Hematopoietic multipotent progenitor cell treated with erythropoietin and hydrocortisone succinate and interleukin-3 and kit ligand, for 8 days (in vitro differentiated cells): ENCODE results near the gene KCNK5.

Source experiments
- DNase-seq: peaks from one replicate; pipeline ENCODE4 v3.0.0-alpha.2; 2015

The KCNK5 gene

DNA sequence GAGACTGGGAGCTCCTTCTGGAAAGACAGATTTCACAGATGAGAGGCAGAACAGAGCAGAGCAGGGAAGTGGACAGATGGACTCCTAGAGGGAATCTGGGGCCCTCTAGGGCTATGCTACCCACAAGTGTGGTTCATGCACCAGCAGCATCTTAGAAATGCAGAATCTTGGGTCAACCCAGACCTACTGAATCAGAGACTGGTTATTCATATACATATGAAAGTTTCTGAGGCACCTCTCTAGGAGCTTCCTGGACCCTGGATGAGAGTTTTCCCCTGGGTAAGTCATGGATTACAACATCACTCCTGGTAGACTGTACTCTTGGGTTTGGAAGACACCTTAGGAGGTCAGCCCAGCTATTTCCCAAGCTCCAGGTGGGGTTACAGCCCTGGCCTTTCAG, 58.9 kb downstream of the KCNK5 start:
- no peak for DNase-seq

DNA sequence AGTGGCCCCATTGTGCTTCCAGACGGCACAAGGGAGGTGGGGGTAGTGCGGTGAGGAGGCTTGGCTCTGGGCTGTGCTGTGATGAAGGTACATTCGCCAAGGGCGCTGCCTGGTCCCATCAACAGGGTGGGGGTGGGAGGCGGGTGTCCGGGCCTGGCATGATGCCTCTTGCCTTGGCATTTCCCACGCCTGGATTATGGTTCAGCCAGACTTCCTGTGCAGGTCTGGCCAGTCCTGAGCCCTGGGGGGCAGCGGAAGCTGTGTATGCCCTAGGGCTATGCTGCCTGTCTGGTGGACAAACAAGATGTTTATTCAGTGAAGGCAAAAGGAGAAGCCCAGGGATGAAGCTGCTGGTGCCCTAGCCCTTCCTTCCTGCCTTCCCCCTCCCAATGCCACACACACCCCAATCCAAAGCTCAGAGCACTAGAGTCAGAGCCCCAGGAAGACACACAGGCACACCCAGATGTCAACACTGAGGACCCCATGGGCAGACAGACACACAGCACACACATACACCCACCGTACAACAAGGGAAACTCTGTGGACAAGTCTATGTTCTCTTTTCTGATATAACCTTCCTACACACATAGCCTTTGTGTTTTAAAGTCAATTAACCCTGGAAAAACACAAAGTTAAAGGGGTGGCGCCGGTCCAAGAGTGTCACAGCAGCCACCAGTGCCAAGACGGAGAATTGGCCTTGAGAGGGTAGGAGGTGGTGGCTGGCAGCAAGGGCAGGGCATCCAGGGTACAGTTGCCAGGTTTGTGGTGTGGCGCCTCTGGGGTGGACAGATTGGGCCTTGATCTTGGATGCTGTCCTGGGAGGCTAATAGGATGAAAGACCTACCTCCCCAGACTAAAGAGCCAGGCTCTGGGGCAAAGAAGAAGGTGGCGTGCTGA, 59.6 kb downstream of the KCNK5 start:
- DNase-seq: no peak

DNA sequence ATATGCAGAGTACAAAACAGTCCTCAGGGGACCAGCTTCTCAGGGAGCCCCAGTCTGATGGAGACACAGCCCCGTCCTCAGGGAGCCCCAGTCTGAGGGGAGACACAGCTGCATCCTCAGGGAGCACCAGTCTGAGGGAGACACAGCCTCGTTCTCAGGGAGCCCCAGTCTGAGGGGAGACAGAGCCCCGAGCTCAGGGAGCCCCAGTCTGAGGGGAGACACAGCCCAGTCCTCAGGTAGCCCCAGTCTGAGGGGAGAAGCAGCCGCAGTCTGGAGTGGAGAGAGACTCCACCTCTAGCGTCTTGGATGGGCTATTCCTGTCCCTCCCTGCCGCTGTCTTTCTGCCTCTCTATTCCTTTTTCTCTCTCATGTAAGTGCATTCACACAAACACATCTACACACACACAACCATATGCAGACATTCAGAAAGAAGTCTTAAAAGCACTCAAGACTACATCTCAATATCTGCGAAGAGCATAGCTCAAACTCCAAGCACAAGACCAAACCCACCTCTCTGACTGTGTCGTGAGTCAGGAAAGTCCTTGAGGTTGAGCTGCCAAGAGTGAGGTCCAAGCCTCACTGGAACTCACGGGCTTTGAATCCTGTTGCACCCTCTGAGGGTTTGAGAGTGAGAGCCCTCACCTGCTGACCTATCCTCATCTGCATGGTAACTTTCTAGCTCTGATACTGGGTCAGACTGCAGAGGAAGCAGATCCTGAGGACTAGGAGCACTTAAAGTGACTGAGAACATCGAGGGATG, 61.2 kb downstream of the KCNK5 start:
- no peak for DNase-seq

DNA sequence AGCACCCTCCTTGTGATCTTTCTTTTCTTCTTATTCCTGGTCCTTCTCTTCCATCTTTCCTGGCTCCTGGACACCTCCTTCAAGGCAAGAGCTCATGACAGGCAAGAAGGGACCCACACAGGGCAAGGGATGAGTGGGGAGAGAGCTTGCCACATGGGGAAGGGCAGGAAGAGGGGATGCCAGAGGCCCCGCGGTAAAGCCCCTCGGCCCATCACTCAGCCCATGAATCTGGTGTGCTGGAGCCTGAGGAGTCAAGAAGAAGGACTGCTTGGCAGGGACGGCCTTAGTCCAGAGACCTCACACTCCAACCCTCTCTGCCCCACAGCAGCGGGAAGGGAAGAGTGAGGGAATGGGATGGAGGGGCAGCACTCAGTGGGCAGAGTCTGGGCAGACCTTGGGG, 62.0 kb downstream of the KCNK5 start:
- DNase-seq: no peak

DNA sequence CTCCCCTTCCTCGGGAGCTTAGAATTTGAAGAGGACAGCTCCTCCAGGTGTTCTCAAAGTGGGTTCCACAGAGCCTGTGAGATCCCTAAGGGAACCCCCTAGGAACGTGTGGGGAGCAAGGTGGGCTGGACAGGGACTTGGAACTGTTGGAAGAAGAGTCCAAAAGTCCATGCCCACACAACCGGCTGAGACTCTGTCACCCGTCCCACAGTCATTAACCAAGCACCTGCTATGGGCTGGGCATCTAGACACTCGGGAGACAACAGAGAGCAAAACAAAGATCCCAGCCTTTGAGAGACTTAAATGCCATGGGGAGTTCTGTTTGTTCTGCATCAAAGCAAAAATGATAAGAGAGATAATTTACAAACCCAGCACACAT, 62.4 kb downstream of the KCNK5 start:
- DNase-seq: no peak

DNA sequence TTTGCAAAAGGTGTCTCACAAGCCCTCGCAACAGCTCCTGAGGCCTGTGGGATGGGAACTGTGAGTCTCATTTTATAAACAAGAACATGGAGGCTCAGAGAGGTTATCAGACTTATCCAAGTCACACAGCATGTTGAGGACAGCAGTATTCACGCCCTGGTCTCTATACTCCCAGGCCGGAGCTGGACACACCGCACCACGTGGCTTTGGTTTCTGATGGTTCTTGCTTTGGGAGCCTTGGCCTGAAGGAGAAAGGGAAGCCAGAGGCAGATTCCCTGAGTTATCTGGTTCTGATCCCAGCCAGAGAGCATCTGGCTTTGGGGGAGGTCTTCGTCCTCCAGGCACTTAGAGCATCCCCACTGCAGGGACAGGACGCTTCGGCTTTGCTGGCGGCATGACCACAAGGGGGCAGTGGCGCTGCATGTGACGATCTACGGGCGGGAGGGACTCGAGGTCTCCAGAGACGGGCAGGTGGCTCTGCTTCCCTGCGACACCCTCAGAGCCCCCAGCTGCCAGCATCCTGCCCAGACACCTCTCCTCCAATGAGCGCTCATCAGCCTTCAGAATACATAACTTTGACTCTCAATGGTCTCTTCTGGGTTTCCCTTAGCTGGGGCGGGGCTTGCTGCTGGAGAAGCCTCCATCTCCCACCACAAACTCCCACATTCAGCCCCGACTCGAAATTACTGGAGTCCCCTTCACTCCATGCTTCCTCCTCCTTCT, 62.9 kb downstream of the KCNK5 start:
- peak; percentile 75 for DNase-seq

DNA sequence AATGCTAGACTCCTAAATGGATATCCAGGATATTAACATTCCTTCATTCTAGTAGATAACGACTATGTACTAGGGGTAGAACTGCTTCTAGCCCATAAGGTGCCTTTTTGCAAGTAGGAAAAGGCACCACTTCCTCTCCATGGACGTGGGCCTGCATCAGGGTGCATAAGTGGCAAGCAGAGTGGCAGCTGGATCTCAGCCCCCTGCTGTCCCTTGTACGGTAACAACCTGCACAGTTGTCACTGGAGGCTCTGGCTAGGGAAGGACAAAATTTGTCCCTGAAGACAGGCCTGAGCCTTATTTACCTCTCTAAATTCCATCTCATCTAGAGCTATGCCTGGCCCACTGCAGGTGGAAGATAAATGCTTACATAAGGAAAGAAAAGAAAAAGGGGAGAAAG, 71.8 kb downstream of the KCNK5 start:
- DNase-seq: no peak

DNA sequence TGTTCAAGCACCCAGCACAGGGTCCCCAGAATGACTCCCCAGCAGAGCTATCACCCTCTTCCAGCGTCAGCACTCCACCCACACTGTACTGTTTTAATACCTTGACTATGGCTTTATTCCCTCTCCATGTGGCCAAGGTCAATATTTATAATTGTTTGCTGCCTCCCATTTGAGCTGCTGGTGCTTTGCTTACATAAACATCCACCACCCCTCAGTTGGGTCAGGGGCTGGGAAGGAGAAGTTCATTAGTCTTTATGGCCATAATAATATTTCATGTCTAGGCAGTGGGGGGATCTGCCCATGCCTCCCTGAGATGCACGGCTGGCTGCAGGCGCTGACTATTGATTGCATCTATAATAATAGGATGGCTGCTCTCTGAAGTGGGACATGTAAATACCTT, 72.5 kb downstream of the KCNK5 start:
- no peak for DNase-seq

DNA sequence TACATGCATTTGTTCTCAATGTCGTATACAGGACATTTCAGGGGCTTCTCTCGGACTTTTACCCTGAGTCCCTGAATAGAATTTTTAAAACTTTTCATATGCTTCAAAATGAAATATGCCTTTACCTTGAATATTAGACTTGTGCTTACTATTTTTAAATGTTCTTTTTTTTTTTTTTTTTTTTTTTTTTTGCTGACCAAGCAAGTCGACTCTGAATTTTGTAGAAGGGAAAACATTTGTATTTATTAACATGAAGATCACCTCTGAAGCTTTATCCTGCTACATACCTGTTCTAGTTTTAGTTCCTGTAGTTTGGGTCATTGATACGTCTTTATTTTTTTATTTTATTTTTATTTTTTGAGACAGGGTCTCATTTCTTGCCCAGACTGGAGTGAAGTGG, 74.6 kb downstream of the KCNK5 start:
- no peak for DNase-seq

DNA sequence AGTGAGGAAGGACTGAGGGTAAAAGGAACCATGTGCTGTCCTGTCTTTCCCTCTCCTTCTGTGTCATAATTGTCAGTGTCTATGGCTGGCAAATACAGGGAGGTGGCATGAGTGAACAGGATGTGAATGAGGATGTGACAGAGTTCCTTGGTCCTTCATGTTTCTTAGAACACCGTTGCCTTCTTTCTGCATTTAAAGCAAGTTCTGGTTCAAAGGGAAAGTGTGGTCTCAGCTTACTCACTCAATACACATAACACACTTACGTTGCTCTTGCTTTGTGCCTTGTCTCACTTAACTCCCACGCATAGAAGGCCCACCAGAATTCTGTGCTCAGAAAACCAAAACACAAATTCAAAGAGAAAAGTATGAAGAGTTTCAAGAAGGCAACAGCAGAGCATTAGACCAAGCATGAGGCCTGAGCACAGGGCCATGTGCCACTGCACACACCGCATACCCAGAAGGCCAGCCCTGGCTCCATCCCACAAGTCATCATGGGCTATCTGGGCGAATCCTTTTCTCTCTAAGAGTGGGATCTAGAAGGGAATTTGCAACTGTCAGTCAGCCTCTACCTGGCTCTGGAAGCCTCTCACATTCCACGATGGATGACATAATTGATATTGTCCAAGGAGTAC, 75.4 kb downstream of the KCNK5 start:
- DNase-seq: no peak

DNA sequence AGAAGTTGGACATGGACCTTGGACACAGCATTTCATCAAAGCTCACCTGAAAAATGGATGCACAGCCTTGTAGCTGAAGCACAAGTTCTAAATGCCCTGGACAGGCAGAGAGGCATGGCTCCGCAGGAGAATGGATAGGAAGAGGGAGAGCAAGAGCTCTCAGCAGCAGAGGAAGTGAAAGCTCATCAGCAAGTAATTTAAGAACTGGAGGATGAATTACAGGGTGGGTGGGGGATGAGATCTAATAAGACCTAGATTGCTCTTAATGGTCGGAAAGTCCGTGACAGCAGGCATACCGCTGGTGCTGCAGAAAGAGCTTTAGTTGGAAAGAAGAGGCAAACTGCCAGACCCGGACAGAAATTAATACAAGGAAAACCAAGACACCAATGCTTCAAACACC, 77.0 kb downstream of the KCNK5 start:
- no peak for DNase-seq

DNA sequence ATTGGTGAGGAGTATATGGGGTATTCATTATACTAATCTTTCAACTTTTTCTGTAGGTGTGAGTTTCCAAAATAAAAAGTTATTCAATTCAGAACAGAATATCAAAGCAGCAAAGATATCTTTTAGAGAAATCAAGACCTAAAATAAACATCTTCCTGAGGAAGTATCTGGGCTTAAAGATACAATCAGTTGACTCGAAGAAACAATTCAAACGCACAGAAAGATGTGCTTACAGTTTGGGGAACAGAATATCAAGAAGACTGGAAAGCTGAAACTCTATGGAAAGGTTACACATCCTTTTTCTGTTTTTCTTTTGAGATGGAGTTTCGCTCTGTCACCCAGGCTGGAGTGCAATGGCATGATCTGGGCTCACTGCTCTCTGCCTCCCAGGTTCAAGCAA, 78.1 kb downstream of the KCNK5 start:
- DNase-seq: no peak

DNA sequence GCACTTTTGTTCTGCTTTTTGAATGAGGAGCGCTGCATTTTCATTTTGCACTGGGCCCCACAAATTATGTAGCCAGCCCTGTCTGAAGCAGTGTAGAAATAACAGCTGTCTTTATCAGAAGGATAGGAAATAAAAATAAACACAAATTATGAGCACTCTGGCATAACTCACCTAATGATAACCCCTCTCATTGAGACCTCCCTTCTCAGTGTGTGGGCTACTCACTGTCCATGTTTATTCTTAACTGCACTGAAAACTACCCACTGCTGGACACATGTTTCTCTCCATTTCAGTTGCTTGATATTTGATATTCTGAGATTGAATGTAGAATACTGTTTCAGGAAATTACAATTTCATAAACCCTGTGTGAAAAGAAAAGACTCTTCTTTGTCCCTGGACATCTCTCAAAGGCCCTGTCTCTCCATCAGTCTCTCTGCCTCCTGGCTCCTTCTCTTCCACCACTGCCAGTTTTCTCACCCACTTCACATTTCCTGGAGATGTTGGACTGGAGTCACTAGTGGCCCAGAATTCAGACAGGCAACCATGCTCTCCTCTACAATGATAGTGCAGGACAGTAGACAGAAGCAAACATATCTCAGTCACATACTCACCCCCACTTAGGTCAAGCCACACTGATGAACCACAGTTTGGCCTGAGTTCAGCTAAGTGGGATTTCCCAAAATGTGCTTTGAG, 84.6 kb downstream of the KCNK5 start:
- no peak for DNase-seq

DNA sequence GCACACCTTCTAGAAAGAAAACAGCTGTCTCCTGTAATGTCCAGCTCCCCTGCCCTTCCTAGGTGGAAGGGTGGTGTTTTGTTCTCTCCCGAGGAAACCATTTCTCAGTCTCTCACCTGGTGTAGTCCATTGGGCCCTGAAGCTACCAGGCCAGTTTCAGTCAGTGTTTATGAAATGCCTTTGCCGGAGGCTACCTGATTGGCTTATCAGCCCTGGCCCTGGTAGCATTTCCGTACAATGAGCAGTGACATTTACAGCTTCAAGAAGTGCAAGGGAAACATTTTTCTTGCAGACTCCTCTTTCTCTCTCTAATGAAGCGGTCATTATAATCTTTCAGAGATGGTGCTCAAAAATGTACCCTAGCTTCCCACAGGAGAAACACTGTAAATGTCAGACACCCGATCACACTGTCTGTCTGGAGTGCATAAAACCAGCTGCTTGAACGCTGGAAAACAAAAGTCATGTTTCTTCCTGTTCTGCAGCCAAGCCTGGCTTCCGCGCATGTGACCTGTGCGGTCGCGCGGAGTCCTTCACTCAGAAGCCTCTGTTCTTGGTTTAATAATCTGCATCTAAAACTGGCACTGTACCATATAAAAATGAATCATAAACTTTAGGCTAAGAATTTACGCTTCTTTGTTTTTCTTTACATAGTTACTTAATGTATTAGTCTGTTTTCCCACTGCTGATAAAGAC, 85.9 kb downstream of the KCNK5 start:
- no peak for DNase-seq

DNA sequence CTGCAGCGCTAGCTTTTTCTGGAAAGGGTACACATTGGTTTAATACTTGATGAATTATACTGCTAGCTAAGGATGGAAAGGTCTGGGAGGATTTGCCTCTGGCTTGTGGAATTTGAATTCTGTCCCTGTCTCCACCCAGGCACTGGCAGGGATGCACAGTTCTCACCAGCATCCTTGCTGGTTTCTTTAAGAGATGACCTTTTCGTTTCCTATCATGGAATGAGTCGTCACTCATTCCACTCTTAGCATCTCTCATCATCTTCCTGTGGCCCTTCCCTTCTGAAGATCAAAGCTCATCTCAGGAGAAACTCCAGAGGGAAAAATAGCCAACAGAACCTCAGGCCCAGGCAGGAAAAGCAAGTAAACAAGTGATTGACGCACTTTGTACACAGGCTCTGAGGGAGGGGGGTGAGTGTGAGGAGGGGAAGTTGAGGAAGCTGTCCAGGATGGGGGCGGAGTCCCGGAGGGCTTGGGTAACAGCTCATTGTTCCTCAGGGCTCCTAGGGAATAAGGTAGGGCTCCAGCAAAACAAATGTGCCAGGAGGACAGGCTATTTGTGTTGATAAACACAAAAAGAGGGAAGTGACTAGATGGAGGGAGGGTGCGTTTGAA, 88.6 kb downstream of the KCNK5 start:
- DNase-seq: no peak
